ENCODE results near the gene RBBP8NL. TPM values are rescaled to one million over a fixed set of nuclear protein-coding genes. Genes with fewer than 3 reads are reported as not detected.

Gene RBBP8NL
- total RNA-seq, 1 experiment from 2014 or later = not detected

DNA sequence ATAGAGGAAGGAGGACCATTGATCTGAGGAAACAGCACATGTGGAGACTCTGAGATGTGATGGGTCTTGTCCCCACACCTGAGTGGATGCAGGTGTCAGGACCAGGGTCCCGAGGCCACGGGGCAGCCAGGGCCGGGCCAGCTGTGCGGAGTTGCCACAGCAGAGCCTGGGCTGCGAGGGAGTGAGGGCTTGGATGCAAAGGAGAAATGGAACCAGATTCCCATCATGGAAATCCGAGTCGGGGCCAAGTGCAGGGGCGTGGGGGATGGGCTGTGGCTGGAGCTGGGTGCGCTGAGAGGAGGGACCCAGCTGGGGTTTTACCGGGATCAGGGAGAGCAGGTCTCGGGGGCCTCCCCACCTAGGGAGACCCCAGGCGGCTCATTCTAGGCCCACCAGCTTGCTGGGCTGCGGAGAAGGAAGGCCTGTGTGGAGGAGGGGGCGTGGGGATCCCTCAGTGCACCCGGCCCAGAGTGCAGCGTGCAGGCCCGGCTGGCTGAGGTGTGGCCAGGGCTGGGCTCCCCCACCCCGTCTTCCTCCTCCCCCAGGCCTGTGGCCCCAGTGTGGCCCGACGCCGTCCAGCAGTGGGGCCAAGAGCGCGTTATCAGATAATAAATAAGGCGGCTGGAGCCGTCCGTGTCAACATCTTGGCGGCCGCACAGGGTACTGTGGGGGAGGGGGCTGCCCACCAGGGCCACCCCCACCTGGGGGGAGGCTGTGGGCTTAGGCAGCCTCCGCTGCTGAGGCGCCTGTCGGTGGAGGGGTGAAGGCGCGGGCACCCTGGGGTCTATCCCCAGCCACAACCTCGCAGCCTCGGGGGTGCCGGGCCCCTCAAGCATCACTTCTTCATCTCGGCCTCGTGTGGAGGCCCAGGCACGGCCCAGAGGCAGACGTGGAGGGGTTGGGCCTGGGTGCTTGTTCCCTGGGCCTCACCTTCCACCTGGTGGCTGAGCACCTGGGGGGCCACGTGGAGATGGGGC is 31.2 kb upstream of the RBBP8NL start:
- Histone ChIP-seq H3K9ac (ENCODE audit: low read length) (no peak overlapping the region), H3K79me2 (ENCODE audit: low read length) (no peaks in the 10 kb centered on the region), H3K4me1 (ENCODE audit: low read length) (no peaks in the 10 kb centered on the region), H3K4me3 (ENCODE audit: low read length) (no peak overlapping the region), H3K9me3 (ENCODE audit: low read length) (no peaks in the 10 kb centered on the region), H4K20me1 (ENCODE audit: insufficient read depth, low read depth, low read length) (no peaks in the 10 kb centered on the region), H3K9me2 (replicated peaks; ENCODE audit: insufficient read depth, low read length) (no peaks in the 10 kb centered on the region), H3K27ac (ENCODE audit: low read length) (no peak overlapping the region), H3K4me2 (ENCODE audit: low read depth, low read length, poor library complexity, severe bottlenecking) (no peak overlapping the region), H2AFZ (ENCODE audit: low read length) (no peak overlapping the region), H3K27me3 (ENCODE audit: low read length) (no peaks in the 10 kb centered on the region), H3K36me3 (ENCODE audit: insufficient read depth, low read length) (no peaks in the 10 kb centered on the region)
- DNase-seq = no peak

DNA sequence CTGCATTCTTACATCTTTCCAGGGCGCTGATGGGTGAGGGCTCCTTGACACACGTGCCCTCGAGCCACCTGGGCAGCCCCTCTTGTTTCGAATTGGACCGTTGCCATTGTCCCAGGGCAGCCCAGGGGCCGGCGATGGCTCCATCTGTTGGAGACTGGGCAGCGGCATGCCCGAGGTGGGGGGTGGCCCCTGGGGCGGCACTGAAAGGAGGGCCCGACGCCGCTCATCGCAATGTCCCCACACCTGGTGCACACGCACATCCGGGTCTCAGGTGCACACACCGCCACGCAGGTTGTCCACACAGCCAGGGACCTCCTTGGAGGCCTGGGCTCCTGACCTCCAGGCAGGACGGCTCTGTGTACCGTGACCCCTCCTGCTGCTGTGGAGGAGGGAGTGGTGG is 30.5 kb upstream of the RBBP8NL start:
- Histone ChIP-seq H3K4me1 (ENCODE audit: low read length) (no peaks in the 10 kb centered on the region), H2AFZ (ENCODE audit: low read length) (no peak overlapping the region), H3K27me3 (ENCODE audit: low read length) (no peaks in the 10 kb centered on the region), H3K79me2 (ENCODE audit: low read length) (no peaks in the 10 kb centered on the region), H3K36me3 (ENCODE audit: insufficient read depth, low read length) (no peaks in the 10 kb centered on the region), H3K9me3 (ENCODE audit: low read length) (no peaks in the 10 kb centered on the region), H3K9ac (ENCODE audit: low read length) (no peak overlapping the region), H4K20me1 (ENCODE audit: insufficient read depth, low read depth, low read length) (no peaks in the 10 kb centered on the region), H3K9me2 (replicated peaks; ENCODE audit: insufficient read depth, low read length) (no peaks in the 10 kb centered on the region), H3K4me3 (ENCODE audit: low read length) (no peak overlapping the region), H3K27ac (ENCODE audit: low read length) (no peak overlapping the region), H3K4me2 (ENCODE audit: low read depth, low read length, poor library complexity, severe bottlenecking) (no peak overlapping the region)
- DNase-seq = no peak

DNA sequence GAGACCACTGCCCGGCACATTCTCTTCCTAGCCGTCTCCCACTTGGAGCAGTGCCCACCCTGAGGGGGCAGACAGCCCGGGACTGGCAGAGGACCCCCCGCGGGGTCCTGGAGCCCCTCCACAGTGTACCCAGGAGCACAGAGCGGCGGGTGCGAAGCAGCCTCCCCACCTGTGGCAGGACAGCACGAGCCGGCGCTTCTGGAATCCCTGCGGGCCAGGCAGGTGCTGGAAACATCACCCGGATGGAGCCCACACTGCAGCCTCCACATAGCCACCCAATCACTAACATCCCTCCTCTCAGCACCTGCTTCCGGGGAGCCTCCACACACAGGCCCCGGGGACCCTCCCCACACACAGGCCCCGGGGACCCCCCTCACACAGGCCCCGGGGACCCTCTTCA is 29.8 kb upstream of the RBBP8NL start:
- Histone ChIP-seq H2AFZ (ENCODE audit: low read length) (no peak overlapping the region), H3K9me3 (ENCODE audit: low read length) (no peaks in the 10 kb centered on the region), H4K20me1 (ENCODE audit: insufficient read depth, low read depth, low read length) (peaks cover 5% of the 10 kb centered on the region; the same call in 1 of the 2 replicates), H3K36me3 (ENCODE audit: insufficient read depth, low read length) (no peaks in the 10 kb centered on the region), H3K4me1 (ENCODE audit: low read length) (no peaks in the 10 kb centered on the region), H3K27me3 (ENCODE audit: low read length) (no peaks in the 10 kb centered on the region), H3K4me2 (ENCODE audit: low read depth, low read length, poor library complexity, severe bottlenecking) (no peak overlapping the region), H3K9ac (ENCODE audit: low read length) (no peak overlapping the region), H3K79me2 (ENCODE audit: low read length) (no peaks in the 10 kb centered on the region), H3K4me3 (ENCODE audit: low read length) (no peak overlapping the region), H3K27ac (ENCODE audit: low read length) (no peak overlapping the region), H3K9me2 (replicated peaks; ENCODE audit: insufficient read depth, low read length) (no peaks in the 10 kb centered on the region)
- DNase-seq = no peak

DNA sequence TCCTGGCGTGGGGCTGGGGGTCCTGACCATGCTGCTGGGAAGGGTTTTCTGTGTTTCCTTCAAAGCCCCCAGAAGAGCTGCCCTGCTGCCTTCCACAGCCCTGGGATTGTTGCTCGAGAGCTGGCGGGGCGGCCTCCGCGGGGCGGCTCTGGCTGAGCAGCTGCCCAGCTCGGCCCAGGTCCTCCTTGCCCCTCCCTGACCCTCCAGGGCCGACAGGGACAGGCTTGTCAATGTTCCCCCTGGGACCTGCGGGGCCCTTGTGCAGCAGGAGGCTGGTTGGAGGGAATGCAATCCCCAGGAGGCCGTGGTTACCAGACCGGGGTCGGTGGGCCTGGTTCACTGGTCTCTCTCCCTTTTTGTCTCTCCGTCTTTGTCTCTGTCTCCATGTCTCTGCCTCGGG is 28.6 kb upstream of the RBBP8NL start:
- Histone ChIP-seq H3K27ac (ENCODE audit: low read length) (no peak overlapping the region), H2AFZ (ENCODE audit: low read length) (no peak overlapping the region), H3K4me3 (ENCODE audit: low read length) (no peak overlapping the region), H3K4me1 (ENCODE audit: low read length) (no peaks in the 10 kb centered on the region), H3K27me3 (ENCODE audit: low read length) (no peaks in the 10 kb centered on the region), H3K36me3 (ENCODE audit: insufficient read depth, low read length) (no peaks in the 10 kb centered on the region), H4K20me1 (ENCODE audit: insufficient read depth, low read depth, low read length) (peaks cover 5% of the 10 kb centered on the region; the same call in 1 of the 2 replicates), H3K4me2 (ENCODE audit: low read depth, low read length, poor library complexity, severe bottlenecking) (no peak overlapping the region), H3K9me2 (replicated peaks; ENCODE audit: insufficient read depth, low read length) (no peaks in the 10 kb centered on the region), H3K9ac (ENCODE audit: low read length) (no peak overlapping the region), H3K9me3 (ENCODE audit: low read length) (no peaks in the 10 kb centered on the region), H3K79me2 (ENCODE audit: low read length) (no peaks in the 10 kb centered on the region)
- DNase-seq = no peak

DNA sequence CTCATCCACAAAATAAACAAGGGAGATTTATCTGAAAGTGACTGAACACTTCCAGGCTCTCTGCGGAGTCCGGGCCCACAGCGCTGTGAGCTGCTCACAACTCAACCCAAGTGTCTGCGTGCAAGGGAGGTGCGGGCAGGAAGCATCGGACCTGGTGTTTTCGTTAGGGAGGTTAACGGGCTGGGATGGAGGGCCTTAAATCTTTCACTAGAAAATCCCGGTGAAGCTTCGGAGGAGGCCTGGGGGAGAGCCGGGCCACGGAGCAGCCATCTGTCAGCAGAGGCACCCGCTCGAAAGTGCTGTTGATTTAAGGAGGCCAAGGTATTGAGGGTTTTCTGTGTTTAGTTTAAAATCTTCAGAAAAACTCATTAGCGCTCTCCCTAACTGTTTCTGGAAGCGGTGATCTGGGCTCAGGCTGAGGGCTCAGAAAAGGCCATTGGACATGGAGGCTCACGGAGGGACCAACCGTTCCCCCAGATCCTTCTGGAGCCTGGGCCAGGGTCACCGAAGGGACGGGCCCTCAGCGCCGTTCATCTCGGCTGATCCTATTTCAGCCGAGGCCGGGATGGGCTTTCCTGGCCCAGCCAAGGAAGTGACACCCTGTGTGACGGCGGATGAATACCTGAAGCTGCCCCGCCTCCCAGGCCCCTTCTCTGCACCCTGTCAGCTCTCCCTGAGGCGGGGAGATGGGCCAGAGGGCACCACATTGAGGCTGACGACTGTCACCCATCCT is 27.7 kb upstream of the RBBP8NL start:
- Histone ChIP-seq H2AFZ (ENCODE audit: low read length) (no peak overlapping the region), H3K4me1 (ENCODE audit: low read length) (no peaks in the 10 kb centered on the region), H3K9me3 (ENCODE audit: low read length) (no peaks in the 10 kb centered on the region), H3K9ac (ENCODE audit: low read length) (no peak overlapping the region), H3K4me3 (ENCODE audit: low read length) (no peak overlapping the region), H3K4me2 (ENCODE audit: low read depth, low read length, poor library complexity, severe bottlenecking) (no peak overlapping the region), H3K36me3 (ENCODE audit: insufficient read depth, low read length) (no peaks in the 10 kb centered on the region), H4K20me1 (ENCODE audit: insufficient read depth, low read depth, low read length) (peaks cover 5% of the 10 kb centered on the region; the same call in 1 of the 2 replicates), H3K27me3 (ENCODE audit: low read length) (no peaks in the 10 kb centered on the region), H3K9me2 (replicated peaks; ENCODE audit: insufficient read depth, low read length) (no peaks in the 10 kb centered on the region), H3K27ac (ENCODE audit: low read length) (no peak overlapping the region), H3K79me2 (ENCODE audit: low read length) (no peaks in the 10 kb centered on the region)
- no peak for DNase-seq

DNA sequence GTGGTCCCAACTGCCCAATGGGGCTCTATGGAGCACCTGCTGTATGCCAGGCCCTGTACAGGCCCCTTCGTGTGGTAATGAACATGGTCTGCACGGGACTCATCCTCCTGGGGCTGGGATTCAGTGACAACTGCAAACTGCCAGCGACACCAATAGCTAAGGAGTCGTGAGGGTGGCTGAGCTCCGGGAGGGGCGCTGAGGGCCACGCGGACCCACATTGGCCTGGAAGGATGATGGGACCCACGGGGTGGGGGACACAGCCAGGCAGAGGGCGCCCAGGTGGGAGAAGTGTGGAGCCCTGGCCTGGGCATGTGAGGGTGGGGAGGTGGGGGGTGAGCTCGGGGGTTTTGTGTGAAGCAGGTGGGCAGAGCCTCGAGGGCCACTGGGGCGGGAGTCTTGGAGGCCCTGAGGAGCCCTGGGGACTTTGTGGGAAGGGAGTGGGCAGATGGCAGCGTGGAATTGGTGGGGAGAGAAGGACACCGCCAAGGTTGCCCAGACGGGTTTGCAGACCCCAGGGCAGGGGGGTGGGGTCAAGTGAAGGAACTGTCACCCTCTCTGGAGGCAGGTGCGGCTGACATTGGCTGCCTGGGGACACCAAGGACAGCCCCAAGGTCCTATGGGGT is 26.0 kb upstream of the RBBP8NL start:
- peaks cover 5% of the 10 kb centered on the region; the same call in 1 of the 2 replicates for H4K20me1 ChIP-seq (ENCODE audit: insufficient read depth, low read depth, low read length)
- no peak overlapping the region for H3K4me2 ChIP-seq (ENCODE audit: low read depth, low read length, poor library complexity, severe bottlenecking)
- H2AFZ ChIP-seq (ENCODE audit: low read length) = no peak overlapping the region
- H3K9me3 ChIP-seq (ENCODE audit: low read length) = no peaks in the 10 kb centered on the region
- H3K9me2 ChIP-seq (replicated peaks; ENCODE audit: insufficient read depth, low read length) = no peaks in the 10 kb centered on the region
- H3K4me1 ChIP-seq (ENCODE audit: low read length) = no peaks in the 10 kb centered on the region
- H3K27ac ChIP-seq (ENCODE audit: low read length) = no peak overlapping the region
- DNase-seq = no peak
- H3K79me2 ChIP-seq (ENCODE audit: low read length) = no peaks in the 10 kb centered on the region
- no peaks in the 10 kb centered on the region for H3K27me3 ChIP-seq (ENCODE audit: low read length)
- H3K9ac ChIP-seq (ENCODE audit: low read length) = no peak overlapping the region
- no peaks in the 10 kb centered on the region for H3K36me3 ChIP-seq (ENCODE audit: insufficient read depth, low read length)
- no peak overlapping the region for H3K4me3 ChIP-seq (ENCODE audit: low read length)

DNA sequence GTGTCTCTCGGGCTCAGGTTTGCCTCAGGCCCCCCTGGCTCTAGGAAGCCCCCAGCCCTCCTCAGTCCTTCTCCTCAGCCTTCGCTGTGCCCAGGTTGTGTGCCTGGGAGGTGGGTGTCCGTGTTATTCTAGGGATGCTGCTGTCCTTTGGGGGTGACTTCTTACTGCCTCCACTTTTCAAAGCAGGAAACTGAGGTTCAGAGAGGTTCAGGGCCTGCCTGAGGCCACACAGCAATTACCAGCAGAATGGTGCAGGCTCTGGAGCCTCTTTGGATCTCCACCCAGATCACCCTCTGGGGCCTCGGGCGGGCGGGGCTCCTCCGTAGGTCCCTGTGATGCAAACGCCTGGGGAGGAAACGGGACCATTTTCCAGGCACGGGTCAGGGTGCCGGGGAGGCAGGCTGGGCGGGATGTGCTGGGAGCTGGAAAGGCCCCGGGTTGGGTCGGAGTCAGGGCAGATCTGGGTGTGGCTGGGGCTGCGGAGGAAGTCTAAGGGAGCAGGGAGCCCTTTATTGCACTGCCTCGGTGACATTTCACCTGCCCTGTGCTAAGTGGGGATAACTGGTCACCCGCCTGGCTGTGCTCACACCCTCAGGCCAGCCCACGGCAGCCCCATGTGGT is 25.2 kb upstream of the RBBP8NL start:
- Histone ChIP-seq H3K4me1 (ENCODE audit: low read length) (no peaks in the 10 kb centered on the region), H3K9ac (ENCODE audit: low read length) (no peak overlapping the region), H3K27ac (ENCODE audit: low read length) (no peak overlapping the region), H3K9me3 (ENCODE audit: low read length) (no peaks in the 10 kb centered on the region), H2AFZ (ENCODE audit: low read length) (no peak overlapping the region), H3K9me2 (replicated peaks; ENCODE audit: insufficient read depth, low read length) (no peaks in the 10 kb centered on the region), H4K20me1 (ENCODE audit: insufficient read depth, low read depth, low read length) (peaks cover 5% of the 10 kb centered on the region; the same call in 1 of the 2 replicates), H3K4me2 (ENCODE audit: low read depth, low read length, poor library complexity, severe bottlenecking) (no peak overlapping the region), H3K27me3 (ENCODE audit: low read length) (no peaks in the 10 kb centered on the region), H3K4me3 (ENCODE audit: low read length) (no peak overlapping the region), H3K36me3 (ENCODE audit: insufficient read depth, low read length) (no peaks in the 10 kb centered on the region), H3K79me2 (ENCODE audit: low read length) (no peaks in the 10 kb centered on the region)
- DNase-seq = no peak
